Measurements from ENCODE around the gene UGT2B7.
"Not testable (repeated sequence)": the region's sequence is repeated elsewhere in the genome, so short reads cannot be mapped to it uniquely, and the experiment has no call there.

Gene UGT2B7

DNA sequence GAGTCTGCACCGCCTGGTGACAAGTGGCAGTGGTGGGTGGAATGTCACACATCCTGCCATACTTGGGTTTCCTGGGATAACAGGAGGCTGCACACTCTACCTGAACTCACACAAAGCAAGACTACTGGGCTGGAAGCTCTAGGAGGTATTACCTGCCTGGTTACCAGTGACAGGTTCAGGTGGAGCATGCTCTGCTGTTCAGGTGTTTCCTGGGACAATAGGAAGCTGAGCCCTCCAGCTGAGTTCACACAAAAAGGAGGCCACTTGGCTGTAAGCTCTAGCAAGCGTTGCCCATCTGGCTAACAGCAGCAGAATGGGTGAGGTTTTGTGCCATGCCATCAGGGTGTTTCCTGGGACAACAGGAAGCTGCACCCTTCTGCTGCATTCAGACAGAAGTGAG, 17.4 kb upstream of the UGT2B7 start:
- no peak for DNase-seq (ENCODE audit: low read depth in 1 of 2, low spot score in 1 of 2)

DNA sequence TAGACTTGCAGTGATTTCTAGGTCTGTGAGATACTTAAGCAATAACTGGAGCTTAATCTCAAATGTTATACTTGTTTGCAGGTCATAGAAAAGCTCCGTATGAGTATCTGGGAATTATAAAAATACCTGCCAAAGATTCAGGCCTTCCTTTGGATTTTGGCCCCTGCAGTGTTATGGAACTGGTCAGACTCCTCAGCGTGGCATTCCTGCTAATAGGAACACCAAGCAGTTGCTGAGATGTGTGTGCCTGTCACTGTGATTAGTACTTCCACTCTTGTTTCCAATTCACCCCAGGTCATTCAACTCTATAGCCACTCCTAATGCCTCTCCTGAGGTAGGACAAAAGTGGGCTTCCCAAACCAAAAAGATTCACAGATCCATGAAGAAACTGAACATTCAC, 7.8 kb upstream of the UGT2B7 start:
- no peak for DNase-seq (ENCODE audit: low read depth in 1 of 2, low spot score in 1 of 2)

DNA sequence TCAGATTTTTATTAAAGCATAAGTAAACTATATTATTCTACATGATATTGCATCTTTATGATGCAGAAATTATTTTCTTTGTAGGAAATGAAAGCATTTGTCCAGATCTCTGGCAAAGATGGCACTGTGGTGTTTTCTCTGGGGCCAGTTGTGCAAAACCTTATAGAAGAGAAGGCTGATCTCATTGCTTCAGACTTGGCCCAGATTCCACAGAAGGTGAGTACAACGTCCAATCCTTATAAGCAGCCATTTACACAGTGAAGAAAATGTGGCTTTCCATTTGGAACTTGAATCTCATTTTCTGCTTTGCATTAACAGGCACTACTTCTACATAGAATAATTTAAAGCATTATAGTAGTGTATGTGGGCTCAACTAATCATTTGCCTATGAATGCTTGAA, 6.9 kb upstream of the UGT2B7 start:
- DNase-seq (ENCODE audit: low read depth in 1 of 2, low spot score in 1 of 2): no peak

DNA sequence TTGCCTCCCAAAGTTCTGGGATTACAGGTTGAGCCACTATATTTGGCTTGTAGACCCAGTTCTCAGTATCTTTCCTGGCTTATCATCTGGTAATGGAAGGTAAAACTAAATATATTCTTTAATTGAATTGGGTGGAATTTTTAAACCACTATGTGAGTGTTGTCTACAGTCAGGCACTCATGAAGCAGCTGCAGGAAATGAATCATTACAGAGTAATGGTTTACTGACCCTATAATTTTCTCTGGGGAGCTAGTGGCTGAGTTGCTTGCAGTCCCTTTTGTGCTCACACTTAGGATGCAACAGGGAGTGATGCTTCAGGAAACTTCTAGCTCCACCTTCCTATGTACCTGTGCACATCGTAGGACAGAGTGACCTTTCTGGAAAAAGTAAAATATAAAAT, 4.1 kb upstream of the UGT2B7 start:
- DNase-seq (ENCODE audit: low read depth in 1 of 2, low spot score in 1 of 2): no peak

DNA sequence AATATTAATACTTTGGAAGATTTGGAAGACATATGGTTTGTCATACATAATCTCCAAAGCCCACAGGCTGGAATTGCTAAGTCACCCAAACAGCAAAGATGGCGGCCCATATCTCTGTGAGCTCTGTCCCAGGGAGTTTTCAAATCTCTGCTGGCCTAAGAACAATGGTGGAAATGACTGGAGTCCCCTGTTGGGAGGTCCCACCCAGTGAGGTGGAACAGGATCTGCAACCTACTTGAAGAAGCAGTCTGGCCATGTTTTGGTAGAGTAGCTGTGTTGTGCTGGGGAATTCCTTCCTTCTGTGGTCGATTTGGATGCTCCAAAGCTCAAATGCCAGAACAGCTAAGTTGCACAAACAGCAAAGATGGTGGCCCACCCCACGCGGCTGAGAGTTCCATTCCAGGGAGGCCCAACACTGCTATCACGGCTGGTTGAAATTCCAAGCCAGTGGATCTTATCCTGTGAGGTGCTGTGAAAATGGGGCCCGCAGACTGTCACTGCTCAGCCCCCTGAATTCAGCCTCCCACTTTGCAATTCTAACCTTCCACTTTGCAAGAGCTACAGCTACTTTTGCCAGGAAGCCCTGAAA, 3.2 kb upstream of the UGT2B7 start:
- DNase-seq (ENCODE audit: low read depth in 1 of 2, low spot score in 1 of 2): no peak

DNA sequence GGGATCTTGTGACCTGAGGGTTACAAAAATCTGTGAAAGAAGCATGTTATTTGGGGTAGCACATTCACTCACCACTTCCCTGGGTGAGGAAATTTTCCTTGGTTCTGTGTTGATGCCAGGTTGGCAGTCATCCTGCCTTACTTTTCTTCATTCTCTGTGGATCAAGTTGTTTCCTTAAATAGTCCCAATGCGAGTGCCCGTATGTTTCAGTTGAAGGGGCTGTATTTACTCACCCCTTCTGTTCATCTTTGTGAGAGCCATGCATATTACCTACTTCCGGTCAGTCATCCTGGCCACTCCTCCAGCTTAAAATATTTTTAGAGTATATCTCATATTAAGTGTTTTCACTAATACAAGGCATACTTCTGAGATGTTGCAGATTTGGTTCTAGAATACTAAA, 2.6 kb upstream of the UGT2B7 start:
- no peak for DNase-seq (ENCODE audit: low read depth in 1 of 2, low spot score in 1 of 2)

DNA sequence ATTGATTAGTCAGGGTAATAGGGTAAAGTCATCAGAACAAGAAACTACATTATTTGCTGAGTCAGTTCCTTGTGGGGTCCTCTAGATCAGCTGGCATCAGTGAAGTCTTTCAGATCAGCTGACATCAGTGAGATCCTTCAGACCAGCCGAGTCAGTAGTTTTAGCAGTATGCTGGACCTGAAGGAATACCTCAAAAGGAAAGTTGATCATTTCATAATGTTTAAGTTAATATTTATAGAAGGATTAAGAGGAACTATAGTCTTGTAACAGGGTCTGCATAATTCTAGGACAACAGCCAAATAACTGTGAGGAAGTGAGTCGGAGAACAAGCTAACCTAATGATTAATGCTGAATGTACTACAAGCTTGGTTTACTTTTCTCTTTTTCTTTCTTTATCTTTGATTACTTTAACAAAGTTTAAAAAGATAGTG, 958 bp upstream of the UGT2B7 start:
- no peak for DNase-seq (ENCODE audit: low read depth in 1 of 2, low spot score in 1 of 2)

DNA sequence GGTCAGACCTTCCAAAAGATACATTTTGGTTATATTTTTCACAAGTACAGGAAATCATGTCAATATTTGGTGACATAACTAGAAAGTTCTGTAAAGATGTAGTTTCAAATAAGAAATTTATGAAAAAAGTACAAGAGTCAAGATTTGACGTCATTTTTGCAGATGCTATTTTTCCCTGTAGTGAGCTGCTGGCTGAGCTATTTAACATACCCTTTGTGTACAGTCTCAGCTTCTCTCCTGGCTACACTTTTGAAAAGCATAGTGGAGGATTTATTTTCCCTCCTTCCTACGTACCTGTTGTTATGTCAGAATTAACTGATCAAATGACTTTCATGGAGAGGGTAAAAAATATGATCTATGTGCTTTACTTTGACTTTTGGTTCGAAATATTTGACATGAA, 536 bp downstream of the UGT2B7 start:
- no peak for DNase-seq (ENCODE audit: low read depth in 1 of 2, low spot score in 1 of 2)

DNA sequence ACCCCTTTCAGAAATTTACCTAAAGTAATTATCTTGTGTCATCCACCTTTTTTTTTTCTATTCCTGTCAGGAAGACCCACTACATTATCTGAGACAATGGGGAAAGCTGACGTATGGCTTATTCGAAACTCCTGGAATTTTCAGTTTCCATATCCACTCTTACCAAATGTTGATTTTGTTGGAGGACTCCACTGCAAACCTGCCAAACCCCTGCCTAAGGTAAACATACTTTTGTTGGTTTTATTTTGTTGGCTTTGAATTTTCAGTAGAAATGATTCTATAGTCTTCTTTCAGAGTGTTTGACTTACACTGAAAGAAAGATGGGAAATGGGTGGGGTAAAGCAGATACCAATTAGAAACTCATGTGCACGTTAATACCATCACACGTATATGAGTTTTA, 2.2 kb downstream of the UGT2B7 start:
- DNase-seq (ENCODE audit: low read depth in 1 of 2, low spot score in 1 of 2): no peak

DNA sequence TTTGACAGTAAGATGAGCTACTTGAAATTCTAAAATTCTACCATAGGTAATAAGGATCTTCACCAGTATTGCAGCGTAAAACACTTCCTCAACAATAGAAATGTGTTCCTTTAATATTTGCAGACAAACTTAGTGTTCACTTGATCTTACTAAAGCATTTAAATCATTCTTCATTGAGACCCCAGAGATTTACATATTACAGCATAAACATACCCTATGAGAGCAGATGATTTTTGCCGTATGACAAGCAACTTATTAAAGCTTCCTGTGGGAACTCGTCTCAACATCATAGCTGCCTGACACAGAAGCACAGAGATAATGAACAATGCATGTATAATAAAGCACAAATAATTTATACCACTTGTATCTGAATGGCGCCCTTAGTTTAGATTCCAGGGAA, 3.6 kb downstream of the UGT2B7 start:
- no peak for DNase-seq (ENCODE audit: low read depth in 1 of 2, low spot score in 1 of 2)

DNA sequence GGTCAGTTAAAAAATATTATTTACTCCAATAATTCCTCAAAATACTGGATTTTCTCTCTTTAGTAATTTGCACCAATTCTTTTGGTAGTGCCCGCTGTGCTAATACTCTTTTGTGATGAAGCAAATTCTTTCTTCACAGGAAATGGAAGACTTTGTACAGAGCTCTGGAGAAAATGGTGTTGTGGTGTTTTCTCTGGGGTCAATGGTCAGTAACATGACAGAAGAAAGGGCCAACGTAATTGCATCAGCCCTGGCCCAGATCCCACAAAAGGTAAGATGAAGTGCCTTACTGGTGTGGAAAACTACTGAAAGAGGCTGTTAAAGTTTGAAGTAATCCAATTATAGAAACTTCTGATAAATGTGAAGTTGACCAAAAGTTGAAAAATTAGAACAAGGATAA, 6.4 kb downstream of the UGT2B7 start:
- DNase-seq (ENCODE audit: low read depth in 1 of 2, low spot score in 1 of 2): not testable (repeated sequence)

DNA sequence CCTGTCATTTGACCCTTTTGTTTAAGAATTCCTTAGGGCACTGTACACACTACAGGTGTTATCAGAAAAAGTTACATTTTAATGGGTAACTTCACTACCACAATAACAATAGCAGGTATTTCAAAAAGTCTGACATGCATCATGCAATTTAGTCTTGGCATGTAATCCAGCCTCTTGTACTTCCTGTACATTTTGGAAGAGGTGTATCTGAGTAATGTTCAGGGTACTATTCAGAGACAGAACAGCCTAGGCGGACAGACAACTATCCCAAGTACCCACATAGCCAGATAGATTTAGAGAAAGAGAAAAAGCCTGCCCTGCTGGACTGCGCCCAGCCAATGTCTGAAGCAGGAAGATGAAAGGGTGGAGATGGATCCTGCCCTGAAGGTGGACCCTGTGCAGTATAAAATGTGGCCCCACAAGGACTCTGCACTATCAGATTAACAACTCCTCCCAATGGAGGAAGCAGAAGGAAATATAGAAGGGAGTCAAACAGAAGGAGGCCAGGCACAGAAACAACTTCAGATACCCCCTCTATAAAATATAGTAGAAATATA, 8.5 kb downstream of the UGT2B7 start:
- DNase-seq (ENCODE audit: low read depth in 1 of 2, low spot score in 1 of 2): no peak

DNA sequence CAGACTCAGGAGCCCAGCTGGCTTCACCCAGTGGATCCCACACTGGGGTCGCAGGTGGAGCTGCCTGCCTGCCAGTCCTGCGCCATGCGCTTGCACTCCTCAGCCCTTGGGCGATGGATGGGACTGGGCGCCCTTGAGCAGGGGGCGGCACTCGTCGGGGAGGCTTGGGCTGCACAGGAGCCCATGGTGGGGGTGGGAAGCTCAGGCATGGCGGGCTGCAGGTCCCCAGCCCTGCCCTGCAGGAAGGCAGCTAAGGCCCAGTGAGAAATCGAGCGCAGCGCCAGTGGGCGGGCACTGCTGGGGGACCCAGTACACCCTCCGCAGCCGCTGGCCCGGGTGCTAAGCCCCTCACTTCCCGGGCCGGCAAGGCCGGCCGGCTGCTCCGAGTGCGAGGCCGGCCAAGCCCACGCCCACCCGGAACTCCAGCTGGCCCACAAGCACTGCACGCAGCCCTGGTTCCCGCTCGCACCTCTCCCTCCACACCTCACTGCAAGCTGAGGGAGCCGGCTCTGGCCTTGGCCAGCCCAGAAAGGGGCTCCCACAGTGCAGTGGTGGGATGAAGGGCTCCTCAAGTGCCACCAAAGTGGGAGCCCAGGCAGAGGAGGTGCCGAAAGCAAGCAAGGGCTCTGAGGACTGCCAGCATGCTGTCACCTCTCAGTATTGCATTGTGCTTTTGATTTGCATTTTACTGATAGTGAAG, 19.0 kb downstream of the UGT2B7 start:
- DNase-seq (ENCODE audit: low read depth in 1 of 2, low spot score in 1 of 2): not testable (repeated sequence)

DNA sequence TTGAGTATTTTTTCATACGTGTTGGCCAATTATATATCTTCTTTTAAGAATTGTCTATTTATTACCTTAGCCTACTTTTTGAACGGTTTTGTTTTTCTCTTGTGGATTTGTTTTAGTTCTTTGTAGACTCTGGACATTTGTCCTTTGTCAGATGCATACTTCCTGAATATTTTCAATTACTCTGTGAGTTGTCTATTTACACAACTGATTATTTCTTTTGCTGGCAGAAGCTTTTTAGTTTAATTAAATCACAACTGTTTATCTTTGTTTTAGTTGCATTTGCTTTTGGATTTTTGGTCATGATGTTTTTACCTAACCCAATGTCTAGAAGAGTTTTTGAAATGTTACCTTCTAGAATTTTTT, 19.6 kb downstream of the UGT2B7 start:
- DNase-seq (ENCODE audit: low read depth in 1 of 2, low spot score in 1 of 2): no peak

DNA sequence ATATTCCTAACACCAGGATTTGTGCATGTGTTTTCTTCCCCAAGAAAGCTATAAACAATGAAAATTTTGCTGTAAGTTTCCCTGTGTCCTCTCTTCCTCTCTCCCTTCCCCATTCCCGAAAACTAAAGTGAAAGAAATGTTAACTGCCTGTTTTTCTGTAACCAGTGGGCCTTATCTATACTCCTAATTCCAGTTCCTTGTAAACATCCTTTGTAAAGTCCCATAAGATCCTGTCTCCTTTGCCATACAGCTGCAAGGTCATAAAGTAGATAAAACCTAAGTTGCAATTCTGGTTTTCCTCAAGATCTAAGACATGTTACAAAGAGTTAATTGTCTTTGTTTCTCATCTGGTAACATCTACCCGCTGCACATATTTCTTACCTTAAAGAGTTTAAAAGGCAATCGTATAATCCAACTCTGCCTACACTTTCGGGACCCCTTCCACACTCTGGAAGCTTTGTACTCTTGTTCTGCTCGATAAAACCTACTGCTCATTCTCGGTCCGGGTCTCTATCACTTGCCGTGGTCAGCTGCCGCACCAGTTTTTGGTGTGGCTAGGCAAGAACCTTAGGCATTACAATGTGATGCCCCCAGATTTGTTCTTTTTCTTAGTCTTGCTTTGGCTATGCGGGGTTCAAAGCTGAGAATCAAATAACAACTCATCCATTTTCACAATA, 20.5 kb downstream of the UGT2B7 start:
- no peak for DNase-seq (ENCODE audit: low read depth in 1 of 2, low spot score in 1 of 2)

DNA sequence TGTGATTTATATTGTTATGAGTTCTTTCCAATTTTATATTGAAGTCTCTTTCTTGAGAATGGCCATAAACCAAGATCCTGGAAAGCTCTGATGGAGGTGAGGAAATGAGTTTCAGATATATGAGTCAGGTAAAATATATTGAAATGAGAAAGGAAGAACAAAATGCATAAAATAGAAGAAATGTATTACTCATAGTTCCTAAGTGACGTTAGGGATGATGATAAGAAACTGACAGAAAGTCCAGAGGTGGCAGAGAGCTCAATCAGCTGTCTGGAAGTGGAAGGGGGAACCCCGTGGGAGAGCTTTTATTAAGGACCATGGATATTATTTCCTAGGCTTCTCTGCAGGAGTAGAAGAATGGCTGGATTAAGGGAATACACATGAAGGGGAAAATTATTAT, 24.6 kb downstream of the UGT2B7 start:
- no peak for DNase-seq (ENCODE audit: low read depth in 1 of 2, low spot score in 1 of 2)

DNA sequence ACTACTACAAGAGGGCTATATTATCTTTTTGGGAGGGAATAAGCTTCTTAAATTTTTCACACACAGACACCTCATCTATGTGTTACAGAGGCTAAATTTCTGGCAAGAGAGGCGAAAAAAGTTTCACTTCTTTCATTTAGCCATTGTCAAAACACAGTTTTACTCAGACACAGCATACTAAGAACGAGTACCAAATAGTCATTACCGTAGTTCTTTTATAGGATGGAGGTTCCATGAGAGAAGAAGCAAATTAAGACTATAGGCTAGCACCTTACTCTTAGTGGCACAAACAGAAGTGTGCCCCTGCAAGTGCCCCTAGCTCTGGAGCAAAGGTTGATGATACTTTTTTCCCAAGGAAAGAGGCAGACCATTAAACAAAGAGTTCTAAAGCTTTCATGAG, 26.2 kb downstream of the UGT2B7 start:
- no peak for DNase-seq (ENCODE audit: low read depth in 1 of 2, low spot score in 1 of 2)

DNA sequence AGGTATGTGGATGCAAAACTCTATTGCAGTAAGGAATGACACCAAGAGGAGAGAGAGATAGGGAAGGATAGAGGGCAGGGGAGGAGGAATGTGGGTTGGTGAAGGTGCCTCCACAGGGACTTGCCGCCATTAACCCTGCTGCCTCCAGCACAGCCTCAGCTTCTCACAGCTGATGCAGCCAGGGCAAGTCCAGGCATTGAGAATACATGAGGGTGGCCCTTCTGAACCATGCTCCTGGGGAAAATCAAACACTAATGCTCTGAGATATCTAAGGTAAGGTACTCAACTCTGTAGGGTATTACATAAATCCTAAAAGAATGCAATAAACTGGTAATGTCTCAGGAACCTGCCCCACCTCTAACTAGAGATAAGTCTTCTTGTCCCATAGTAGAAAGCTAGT, 28.7 kb downstream of the UGT2B7 start:
- DNase-seq (ENCODE audit: low read depth in 1 of 2, low spot score in 1 of 2): no peak

DNA sequence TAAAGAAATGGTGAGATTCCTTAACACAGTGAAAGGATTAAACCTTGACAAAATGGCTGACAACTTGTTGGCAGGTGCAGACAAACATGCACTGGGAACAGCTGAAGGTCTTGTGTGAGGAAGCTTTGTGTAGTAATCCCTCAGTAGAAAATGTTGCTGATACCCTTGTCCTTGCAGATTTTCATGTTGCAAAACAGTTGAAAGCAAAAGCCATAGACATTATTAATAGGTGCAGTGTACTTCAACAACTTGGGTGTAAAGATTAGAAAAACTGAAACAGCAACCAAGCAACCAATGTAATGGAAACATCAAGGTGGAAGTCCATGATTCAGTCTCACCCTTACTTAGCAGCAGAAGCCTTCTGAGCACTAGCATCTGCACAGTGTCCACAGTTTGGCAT, 29.8 kb downstream of the UGT2B7 start:
- no peak for DNase-seq (ENCODE audit: low read depth in 1 of 2, low spot score in 1 of 2)

DNA sequence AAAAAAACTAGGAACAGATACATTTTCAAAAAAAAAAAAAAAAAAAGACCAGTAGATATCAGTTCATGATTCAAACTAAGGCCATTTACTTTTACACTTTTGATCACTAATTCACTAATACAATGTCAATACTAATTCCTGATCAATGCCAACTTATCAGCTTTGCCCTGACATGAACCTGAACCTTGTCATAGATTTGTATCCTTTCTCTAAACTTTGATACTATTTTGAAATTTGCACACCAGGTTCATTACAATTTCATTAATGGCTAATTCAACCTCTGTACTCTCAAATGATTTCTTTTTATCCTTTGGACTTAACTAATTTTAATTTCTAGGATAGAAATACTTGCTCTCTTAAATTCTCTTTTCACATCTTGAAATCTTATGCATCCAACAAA, 37.7 kb downstream of the UGT2B7 start:
- DNase-seq (ENCODE audit: low read depth in 1 of 2, low spot score in 1 of 2): no peak

DNA sequence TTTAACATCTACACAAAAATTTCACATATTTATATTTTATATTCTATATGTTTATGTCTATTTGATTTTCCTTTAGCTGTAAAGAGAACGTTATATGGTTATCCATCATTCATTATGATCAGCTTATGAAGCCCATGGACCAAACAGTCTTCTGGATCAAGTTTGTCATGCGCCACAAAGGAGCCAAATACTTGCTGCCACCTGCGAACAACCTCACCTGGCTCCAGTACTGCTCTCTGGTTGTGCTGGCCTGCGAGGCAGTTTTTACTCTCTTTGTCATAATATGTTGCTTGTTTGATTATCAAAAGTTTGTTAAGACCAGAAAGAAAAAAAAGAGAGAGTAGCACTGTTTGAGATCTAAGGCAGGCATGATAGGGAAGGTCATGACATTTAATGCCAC, 38.2 kb downstream of the UGT2B7 start:
- no peak for DNase-seq (ENCODE audit: low read depth in 1 of 2, low spot score in 1 of 2)

DNA sequence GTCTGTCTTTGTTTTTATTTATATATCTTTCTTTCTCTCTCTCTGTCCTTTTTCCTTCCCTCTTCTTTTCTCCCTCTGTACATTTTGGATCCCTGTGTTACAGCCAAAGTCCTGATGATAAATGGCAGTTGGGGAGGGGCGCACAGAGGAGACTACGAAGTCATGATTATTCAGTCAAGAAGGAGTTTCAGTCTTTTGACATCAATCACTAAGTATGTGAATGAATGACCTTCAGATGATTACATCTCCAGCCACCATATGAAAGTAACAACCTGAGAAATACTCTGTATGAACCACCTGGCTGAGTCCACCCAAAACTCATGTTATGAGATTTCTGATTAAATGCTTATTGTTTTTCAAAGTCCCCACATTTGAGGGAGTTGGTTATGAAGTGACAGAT, 45.0 kb downstream of the UGT2B7 start:
- no peak for DNase-seq (ENCODE audit: low read depth in 1 of 2, low spot score in 1 of 2)

DNA sequence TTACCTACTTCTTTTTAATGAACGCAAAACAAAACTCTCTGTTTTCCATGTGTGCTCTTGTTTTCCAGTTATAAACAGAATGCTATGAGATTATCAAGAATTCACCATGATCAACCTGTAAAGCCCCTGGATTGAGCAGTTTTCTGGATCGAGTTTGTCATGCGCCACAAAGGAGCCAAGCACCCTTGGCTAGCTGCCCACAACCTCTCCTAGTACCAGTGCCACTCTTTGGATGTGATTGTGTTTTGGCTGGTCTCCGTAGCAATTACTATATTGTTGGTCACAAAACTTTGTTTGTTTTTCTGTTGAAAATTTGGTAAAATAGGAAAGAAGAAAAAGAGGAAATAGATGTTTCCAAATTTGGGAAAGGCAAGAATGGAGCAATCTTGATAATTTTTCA, 51.1 kb downstream of the UGT2B7 start:
- DNase-seq (ENCODE audit: low read depth in 1 of 2, low spot score in 1 of 2): no peak
